K562 (cell line): ENCODE data around the gene CHRM4. TPM values are rescaled to one million over a fixed set of nuclear protein-coding genes. Genes with fewer than 3 reads are reported as not detected.

Experiments
- ATAC-seq: fragments of 200-7000 bp; cut with Tn5 transposase; 3 replicates; pipeline ENCODE4 v1.9.1; 2020; ENCODE audit warnings: moderate library complexity
- BruUV-seq: library from RNA; stranded (reverse); fragments of 400-500 nt; replicated peaks from 2 replicates; lab custom pipeline; 2021; lab: Mats Ljungman, UMichigan
- CTCF ChIA-PET: fragments of 300-600 bp; formaldehyde crosslinking; extraction: SDS; loops from one replicate; lab custom pipeline; 2021; ENCODE audit warnings: low intra/inter-chr PET ratio; lab: Yijun Ruan, JAX
- POLR2A ChIA-PET: fragments of 300-600, 350-650 bp; sonication (Branson Sonifier 250); formaldehyde crosslinking; extraction: SDS; loops from one replicate; lab custom pipeline; 2021; ENCODE audit warnings: antibody characterized with exemption, inconsistent platforms; lab: Yijun Ruan, JAX
- DNase-seq, 4 experiments: peaks; one replicate each; pipeline versions ENCODE4 v3.0.0 to v3.0.0-alpha.2; 2011 to 2018; ENCODE audit warnings: low spot score in 3 of 4, mixed read lengths in 3 of 4; ENCODE audit errors: extremely low read depth in 1 of 4
- FAIRE-seq: peaks from 2 replicates; lab custom pipeline; 2011; peaks lifted over from hg19 to GRCh38; lab: Jason Lieb, UNC
- H2AFZ ChIP-seq: 2 replicates; pipeline ENCODE4 v1.6.0; 2011; ENCODE audit warnings: low read depth, low read length, control low read depth, inconsistent platforms
- H3K27ac ChIP-seq: fragments of 200-600 bp; 3 replicates; pipeline ENCODE4 v1.8.0; 2011; ENCODE audit warnings: low read depth, mild to moderate bottlenecking, control low read depth, inconsistent platforms, low read length, moderate library complexity, mixed read lengths; ENCODE audit errors: extremely low read depth
- H3K27me3 ChIP-seq, 2 experiments: fragments of 300-600 bp in 1 of 2; 2 replicates in 1 of 2; 3 replicates in 1 of 2; pipeline versions ENCODE4 v1.6.0 to v1.8.0; 2011; ENCODE audit warnings: inconsistent platforms in 2 of 2, low read length in 2 of 2, mild to moderate bottlenecking in 1 of 2, mixed read lengths in 1 of 2, moderate library complexity in 1 of 2; ENCODE audit not compliant: control insufficient read depth in 2 of 2, insufficient read depth in 2 of 2
- H3K36me3 ChIP-seq: fragments of 300-600 bp; 3 replicates; pipeline ENCODE4 v1.8.0; 2011; ENCODE audit warnings: mild to moderate bottlenecking, low read length, inconsistent platforms; ENCODE audit not compliant: control insufficient read depth, insufficient read depth
- H3K4me1 ChIP-seq, 2 experiments: fragments of 200-600 bp in 1 of 2; replicated peaks in 1 of 2; 2 replicates in 1 of 2; 3 replicates in 1 of 2; pipeline versions ENCODE4 v1.5.1 to v1.8.0; 2011; ENCODE audit warnings: inconsistent platforms in 2 of 2, low read length in 2 of 2, mild to moderate bottlenecking in 1 of 2, mixed read lengths in 1 of 2, moderate library complexity in 1 of 2; ENCODE audit not compliant: control insufficient read depth in 2 of 2, insufficient read depth in 2 of 2
- H3K4me2 ChIP-seq: 2 replicates; pipeline ENCODE4 v1.6.1; 2011; ENCODE audit warnings: low read length, control low read depth, inconsistent platforms, mixed read lengths; ENCODE audit not compliant: insufficient read depth
- H3K4me3 ChIP-seq: fragments of 200-600 bp; sonication (generic), shearing (Covaris generic); 2 replicates; pipeline ENCODE4 v1.5.1; 2016; ENCODE audit warnings: control low read depth, inconsistent platforms
- H3K79me2 ChIP-seq: fragments of 200-600 bp; 3 replicates; pipeline ENCODE4 v1.8.0; 2011; ENCODE audit warnings: low read length, inconsistent platforms; ENCODE audit not compliant: control insufficient read depth, insufficient read depth
- H3K9ac ChIP-seq, 2 experiments: 2 replicates each; pipeline versions ENCODE4 v1.6.0 to v1.6.1; 2011; ENCODE audit warnings: low read depth in 2 of 2, low read length in 2 of 2, control low read depth in 1 of 2, inconsistent platforms in 1 of 2, mild to moderate bottlenecking in 1 of 2, mixed read lengths in 1 of 2; ENCODE audit not compliant: insufficient read depth in 1 of 2
- H3K9me1 ChIP-seq: one replicate; pipeline ENCODE4 v1.6.0; 2011; ENCODE audit warnings: inconsistent platforms, mild to moderate bottlenecking, low read length, moderate library complexity; ENCODE audit not compliant: control insufficient read depth, insufficient read depth
- H3K9me3 ChIP-seq: replicated peaks from 2 replicates; pipeline ENCODE4 v1.5.1; 2011; ENCODE audit warnings: low read depth, low read length, inconsistent platforms; ENCODE audit not compliant: control insufficient read depth, insufficient read depth
- H4K20me1 ChIP-seq: replicated peaks from 2 replicates; pipeline ENCODE4 v1.6.1; 2011; ENCODE audit warnings: low read length, inconsistent platforms, mixed read lengths; ENCODE audit not compliant: control insufficient read depth, insufficient read depth
- ZNF551 ChIP-seq: fragments of 250-450 bp; sonication (Bioruptor Pico); IDR thresholded peaks from 2 replicates; pipeline ENCODE4 v1.5.0; 2021; ENCODE audit warnings: mild to moderate bottlenecking, moderate library complexity
- WGBS: fragments of 100-300 bp; shearing (Covaris generic); methylation state at CpG from one replicate; pipeline ENCODE4 v1.1.6; 2016; ENCODE audit warnings: low coverage, mixed read lengths; ENCODE audit not compliant: insufficient coverage; ENCODE audit errors: missing lambda C conversion rate; 5-methylcytosine and 5-hydroxymethylcytosine counted together
- in situ Hi-C: fragments of 300-500 bp; cut with MboI; formaldehyde crosslinking; loops from 4 replicates; pipeline ENCODE4 v1.15.0; 2018; ENCODE audit warnings: inconsistent platforms, mixed read lengths
- intact Hi-C: fragments of 100-400 bp; cut with micrococcal nuclease; formaldehyde crosslinking; loops from 2 replicates; pipeline ENCODE4 v1.14.2; 2022
- polyA plus RNA-seq, 8 experiments: library from polyadenylated mRNA; depleted of rRNA in 4 of 8; stranded (reverse) in 5 of 8; unstranded in 3 of 8; fragments of >200 nt; fragmentation: Nextera tagmentation in 2 of 8; fragmentation: Illumina TruSeq in 1 of 8; extraction: Ambion mirVana in 2 of 8; extraction: Trizol in 1 of 8; gene quantifications; 2 replicates each; pipeline versions ENCODE4 v1.2.1 to v1.2.3, GENCODE V29; 2011 to 2014; ENCODE audit warnings: inconsistent platforms in 1 of 8, missing spikeins in 1 of 8
- total RNA-seq, 7 experiments: library from RNA; depleted of rRNA in 6 of 7; stranded (reverse); fragments of >200 nt in 6 of 7; fragmentation: Illumina TruSeq in 2 of 7; extraction: Trizol in 2 of 7; gene quantifications; 2 replicates each; pipeline versions ENCODE4 v1.2.1 to v1.2.3, GENCODE V29; 2011 to 2021; ENCODE audit warnings: low replicate concordance in 1 of 7
- TF ChIP-seq, protein P1 (sequence below): fragments of 450-650 bp; IDR thresholded peaks from 2 replicates; pipeline ENCODE4 v1.6.1; 2017; ENCODE audit warnings: mild to moderate bottlenecking, moderate library complexity

CHRM4 gene
- total and polyA plus RNA-seq, 9 of the 15 experiments (the other 6 are each of a cell fraction or from before 2014, with no cell fraction given), result 0.22 to 1.3 (median 0.40) TPM; not detected in 2

DNA sequence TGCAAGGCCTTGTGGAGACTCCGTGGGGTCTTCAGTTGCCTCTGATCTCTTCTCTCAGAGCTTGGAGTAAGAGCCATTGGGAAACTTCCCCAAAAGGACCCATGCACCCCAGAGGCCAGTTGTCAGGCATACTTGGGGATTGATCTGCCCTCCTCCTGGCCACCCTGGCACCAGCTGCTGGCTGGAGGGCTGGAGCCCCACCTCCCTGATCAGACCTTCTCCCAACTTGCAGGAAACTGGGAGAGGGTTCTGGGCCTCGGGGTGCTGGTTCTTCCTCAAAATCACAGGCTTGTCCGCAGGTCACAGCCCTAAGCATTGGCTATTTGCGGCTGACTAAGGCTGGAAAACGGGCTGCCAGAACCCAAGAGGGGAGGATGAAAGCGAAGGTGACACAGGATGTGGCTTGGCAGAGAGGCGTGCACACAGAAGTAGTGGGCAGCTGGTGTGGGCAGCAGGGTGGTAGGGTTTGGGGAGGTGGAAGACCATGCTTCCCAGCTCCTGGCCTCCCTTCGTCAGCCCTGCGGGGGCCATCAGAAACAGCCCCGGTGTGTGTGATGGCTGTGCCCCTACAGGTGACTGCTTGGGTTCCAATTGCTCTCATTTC is 45.6 kb downstream of the CHRM4 start:
- no peak for DNase-seq
- Histone ChIP-seq H2AFZ (0 out of 2 replicates have a peak overlapping the region, but pooled peaks have one; percentile 9), H3K27me3 (peaks cover under 1 to 6% of the 10 kb centered on the region in 2 experiments; a peak in 2 of 5 replicates), H3K4me1 (peaks cover 15 to 38% of the 10 kb centered on the region in 2 experiments), H3K36me3 (peaks cover 25% of the 10 kb centered on the region; the same call in 2 of the 3 replicates), H3K27ac (no peak overlapping the region), H3K9ac (peak overlapping the region in 1 of 2 experiments; percentile 82; a peak in 1 of 4 replicates), H3K79me2 (peaks cover 27% of the 10 kb centered on the region), H3K4me2 (no peak overlapping the region; the same call in 1 of the 2 replicates), H3K9me3 (no peaks in the 10 kb centered on the region), H4K20me1 (peaks cover 13% of the 10 kb centered on the region), H3K4me3 (no peak overlapping the region), H3K9me1 (no peaks in the 10 kb centered on the region)
- no peak for FAIRE-seq
- WGBS, result 37% methylated on average over 9 of the region's 10 CpGs
- ATAC-seq, result no peak
- TF ChIP-seq, protein P1, sequence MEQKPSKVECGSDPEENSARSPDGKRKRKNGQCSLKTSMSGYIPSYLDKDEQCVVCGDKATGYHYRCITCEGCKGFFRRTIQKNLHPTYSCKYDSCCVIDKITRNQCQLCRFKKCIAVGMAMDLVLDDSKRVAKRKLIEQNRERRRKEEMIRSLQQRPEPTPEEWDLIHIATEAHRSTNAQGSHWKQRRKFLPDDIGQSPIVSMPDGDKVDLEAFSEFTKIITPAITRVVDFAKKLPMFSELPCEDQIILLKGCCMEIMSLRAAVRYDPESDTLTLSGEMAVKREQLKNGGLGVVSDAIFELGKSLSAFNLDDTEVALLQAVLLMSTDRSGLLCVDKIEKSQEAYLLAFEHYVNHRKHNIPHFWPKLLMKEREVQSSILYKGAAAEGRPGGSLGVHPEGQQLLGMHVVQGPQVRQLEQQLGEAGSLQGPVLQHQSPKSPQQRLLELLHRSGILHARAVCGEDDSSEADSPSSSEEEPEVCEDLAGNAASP, result no peak
- no peak for TF ChIP-seq ZNF551 (CRISPR knock-in tag)
- BruUV-seq, result no TSS peak
- intact Hi-C loops (no loop called here), in situ Hi-C loops (no loop called here)
- CTCF ChIA-PET, result no interaction called here
- POLR2A ChIA-PET, result interaction anchor here (0.7 to 1.0 kb wide), 3 partner anchors 28 to 103 kb away, joined by 3 read pairs; partner anchors contain the start of gene CHRM4
